GM19239 (cell line): ENCODE measurements around the gene TIAM1.

ENCODE experiments used
- DNase-seq: peaks from one replicate; pipeline ENCODE4 v3.0.0; 2011; ENCODE audit warnings: low spot score; ENCODE audit not compliant: insufficient read length
- FAIRE-seq: peaks from 2 replicates; lab custom pipeline; 2011; peaks lifted over from hg19 to GRCh38; lab: Jason Lieb, UNC

The TIAM1 gene

GRCh38 chr21:31293986-31294385 is 50.1 kb downstream of the TIAM1 start:
- FAIRE-seq (no peak), DNase-seq (no peak)

- DNase-seq = no peak
- no peak for FAIRE-seq
These were observed 53.3 kb downstream of the TIAM1 start for GRCh38 chr21:31290765-31291164.

- FAIRE-seq (no peak), DNase-seq (no peak)
These were observed 54.4 kb downstream of the TIAM1 start for GRCh38 chr21:31289702-31290101.

- no peak for FAIRE-seq
These were observed 55.9 kb downstream of the TIAM1 start for GRCh38 chr21:31288191-31288590.

GRCh38 chr21:31287201-31287600 is 56.9 kb downstream of the TIAM1 start:
- FAIRE-seq = no peak
- no peak for DNase-seq

More at GRCh38 chr21:31288191-31288590, 55.9 kb downstream of the TIAM1 start:
- no peak for DNase-seq

GRCh38 chr21:31286621-31287020 is 57.4 kb downstream of the TIAM1 start:
- FAIRE-seq (no peak), DNase-seq (no peak)

- FAIRE-seq (no peak), DNase-seq (no peak)
These were observed 59.2 kb downstream of the TIAM1 start for GRCh38 chr21:31284797-31285397.

- no peak for FAIRE-seq
- no peak for DNase-seq
These were observed 61.0 kb downstream of the TIAM1 start for GRCh38 chr21:31283025-31283424.

- DNase-seq (no peak), FAIRE-seq (no peak)
These were observed 61.9 kb downstream of the TIAM1 start for GRCh38 chr21:31282095-31282709.

- DNase-seq (no peak), FAIRE-seq (no peak)
These were observed 62.5 kb downstream of the TIAM1 start for GRCh38 chr21:31281561-31281960.

- DNase-seq = no peak
- no peak for FAIRE-seq
These were observed 64.1 kb downstream of the TIAM1 start for GRCh38 chr21:31279986-31280385.

- DNase-seq (no peak), FAIRE-seq (no peak)
These were observed 64.8 kb downstream of the TIAM1 start for GRCh38 chr21:31279214-31279613.

- DNase-seq (no peak), FAIRE-seq (no peak)
These were observed 65.4 kb downstream of the TIAM1 start for GRCh38 chr21:31278511-31279130.

- DNase-seq = no peak
- FAIRE-seq = no peak
These were observed 67.4 kb downstream of the TIAM1 start for GRCh38 chr21:31276663-31277062.

GRCh38 chr21:31275901-31276300 is 68.2 kb downstream of the TIAM1 start:
- DNase-seq (no peak), FAIRE-seq (no peak)

GRCh38 chr21:31273278-31273677 is 70.8 kb downstream of the TIAM1 start:
- DNase-seq = no peak
- no peak for FAIRE-seq

GRCh38 chr21:31268090-31268489 is 76.0 kb downstream of the TIAM1 start:
- FAIRE-seq = no peak
- DNase-seq = no peak

- no peak for FAIRE-seq
- DNase-seq = no peak
These were observed 76.4 kb downstream of the TIAM1 start for GRCh38 chr21:31267644-31268043.

- no peak for FAIRE-seq
These were observed 77.8 kb downstream of the TIAM1 start for GRCh38 chr21:31266241-31266640.

GRCh38 chr21:31265366-31266013 is 78.6 kb downstream of the TIAM1 start:
- FAIRE-seq = no peak
- DNase-seq = no peak

More at GRCh38 chr21:31266241-31266640, 77.8 kb downstream of the TIAM1 start:
- DNase-seq = no peak

- DNase-seq = no peak
- no peak for FAIRE-seq
These were observed 79.5 kb downstream of the TIAM1 start for GRCh38 chr21:31264574-31264973.
